Measurements from ENCODE around the gene IL31RA.
"Not testable (repeated sequence)": the region's sequence is repeated elsewhere in the genome, so short reads cannot be mapped to it uniquely, and the experiment has no call there.

IL31RA gene

DNA sequence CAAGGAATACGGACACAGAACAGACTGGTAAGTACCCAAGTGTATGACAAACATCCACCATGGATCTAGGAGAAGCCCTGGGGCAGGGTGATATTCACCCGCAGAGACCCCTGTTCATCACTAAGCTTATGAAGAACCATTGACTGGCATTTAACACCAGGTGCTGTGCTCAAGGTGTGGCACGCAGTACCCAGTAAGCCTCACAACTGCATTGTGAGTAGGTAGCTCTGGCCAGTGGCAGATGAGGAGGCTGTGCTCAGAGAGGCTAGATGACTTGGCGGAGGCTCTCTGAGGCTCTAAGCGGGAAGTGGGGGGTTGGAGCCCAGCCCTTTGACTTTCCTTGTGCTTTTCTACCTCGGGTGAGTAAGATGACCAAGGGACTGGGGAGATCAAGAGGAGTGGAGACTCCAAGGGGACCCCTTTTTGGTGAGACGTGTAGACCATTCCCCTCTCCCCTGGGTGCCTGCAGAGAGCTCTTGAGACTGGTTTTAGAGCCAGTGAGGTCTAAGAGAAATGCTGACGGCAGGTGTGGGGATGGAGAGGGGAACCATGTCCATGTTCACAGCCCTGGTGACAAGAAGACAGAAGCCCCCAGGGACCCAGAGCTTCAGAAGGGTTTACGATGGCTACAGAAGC, 72.8 kb downstream of the IL31RA start:
- no peak for DNase-seq (ENCODE audit: low read depth in 2 of 2, low spot score in 1 of 2)

DNA sequence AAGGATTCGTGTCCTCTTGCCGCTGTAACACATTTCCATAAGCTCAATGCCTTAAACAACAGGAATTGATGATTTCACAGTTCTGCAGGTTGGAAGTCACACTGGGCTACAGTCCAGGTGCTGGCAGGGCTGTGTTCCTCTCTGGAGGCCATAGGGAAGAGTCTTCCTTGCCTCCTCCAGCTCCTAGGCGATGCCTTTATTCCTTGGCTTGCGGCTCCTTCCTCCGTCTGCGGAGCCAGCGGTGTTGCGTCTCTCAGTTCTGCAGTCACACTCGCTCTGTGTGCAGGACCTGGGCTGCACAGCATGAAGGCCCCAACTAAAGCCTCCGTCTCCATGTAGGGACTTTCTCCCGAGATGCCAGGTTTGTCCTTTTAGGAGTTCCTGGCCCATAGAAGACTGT, 73.6 kb downstream of the IL31RA start:
- DNase-seq (ENCODE audit: low read depth in 2 of 2, low spot score in 1 of 2) = no peak

DNA sequence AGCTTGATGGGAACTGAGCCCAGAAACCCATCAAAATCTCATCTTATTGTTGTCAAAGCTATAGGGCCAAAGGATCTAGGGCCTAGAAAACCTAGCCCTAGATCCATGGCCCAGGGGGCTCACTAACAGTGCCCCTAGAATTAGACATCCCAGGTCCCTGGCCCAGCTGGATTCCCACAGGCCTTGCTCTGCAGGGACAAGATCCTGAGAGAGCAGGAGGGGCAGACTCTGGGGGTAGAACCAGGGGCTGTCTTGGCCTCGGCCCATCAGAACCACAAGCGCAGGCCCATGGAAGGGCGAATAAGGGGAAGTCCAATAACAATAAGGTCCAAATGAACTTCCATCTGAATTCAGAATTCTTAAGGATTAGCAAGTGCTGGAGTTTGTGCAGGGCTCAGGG, 74.0 kb downstream of the IL31RA start:
- no peak for DNase-seq (ENCODE audit: low read depth in 2 of 2, low spot score in 1 of 2)

DNA sequence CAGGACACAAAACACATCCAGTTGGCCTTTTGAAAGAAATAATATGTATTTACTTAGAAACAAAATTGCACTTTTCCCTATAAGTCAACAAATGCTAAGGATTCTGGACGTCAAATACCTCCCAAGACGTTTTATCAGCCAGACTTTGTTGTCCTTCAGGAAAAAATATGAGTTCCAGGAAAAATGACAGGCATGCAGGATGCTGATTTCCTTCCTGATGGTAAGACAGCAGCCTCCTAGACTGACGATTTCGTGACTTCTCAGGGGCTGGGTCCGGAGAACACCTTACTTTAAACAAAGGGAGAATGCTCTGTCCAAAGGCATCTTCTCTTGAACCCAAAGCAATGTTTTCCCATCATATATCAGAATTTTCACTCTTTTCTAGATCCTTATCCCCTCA, 74.6 kb downstream of the IL31RA start:
- no peak for DNase-seq (ENCODE audit: low read depth in 2 of 2, low spot score in 1 of 2)

DNA sequence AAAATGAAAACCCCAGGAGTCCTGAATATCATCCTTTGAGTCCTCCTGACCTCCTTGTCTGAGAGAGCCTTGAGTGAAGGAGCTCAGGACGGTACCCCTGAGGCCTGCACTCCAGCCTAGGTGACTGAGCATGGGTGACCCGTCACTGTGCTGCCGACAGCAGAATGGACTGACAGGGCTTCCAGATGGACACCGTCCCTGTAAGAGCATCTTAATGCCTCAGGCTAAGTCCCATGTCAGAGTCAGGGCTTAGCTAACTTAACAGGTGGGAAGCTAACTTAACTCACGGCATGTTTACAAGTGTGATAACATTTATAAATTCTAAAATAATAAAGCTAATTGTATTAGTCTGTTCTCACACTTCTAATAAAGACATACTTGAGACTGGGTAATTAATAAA, 75.3 kb downstream of the IL31RA start:
- DNase-seq (ENCODE audit: low read depth in 2 of 2, low spot score in 1 of 2) = no peak

DNA sequence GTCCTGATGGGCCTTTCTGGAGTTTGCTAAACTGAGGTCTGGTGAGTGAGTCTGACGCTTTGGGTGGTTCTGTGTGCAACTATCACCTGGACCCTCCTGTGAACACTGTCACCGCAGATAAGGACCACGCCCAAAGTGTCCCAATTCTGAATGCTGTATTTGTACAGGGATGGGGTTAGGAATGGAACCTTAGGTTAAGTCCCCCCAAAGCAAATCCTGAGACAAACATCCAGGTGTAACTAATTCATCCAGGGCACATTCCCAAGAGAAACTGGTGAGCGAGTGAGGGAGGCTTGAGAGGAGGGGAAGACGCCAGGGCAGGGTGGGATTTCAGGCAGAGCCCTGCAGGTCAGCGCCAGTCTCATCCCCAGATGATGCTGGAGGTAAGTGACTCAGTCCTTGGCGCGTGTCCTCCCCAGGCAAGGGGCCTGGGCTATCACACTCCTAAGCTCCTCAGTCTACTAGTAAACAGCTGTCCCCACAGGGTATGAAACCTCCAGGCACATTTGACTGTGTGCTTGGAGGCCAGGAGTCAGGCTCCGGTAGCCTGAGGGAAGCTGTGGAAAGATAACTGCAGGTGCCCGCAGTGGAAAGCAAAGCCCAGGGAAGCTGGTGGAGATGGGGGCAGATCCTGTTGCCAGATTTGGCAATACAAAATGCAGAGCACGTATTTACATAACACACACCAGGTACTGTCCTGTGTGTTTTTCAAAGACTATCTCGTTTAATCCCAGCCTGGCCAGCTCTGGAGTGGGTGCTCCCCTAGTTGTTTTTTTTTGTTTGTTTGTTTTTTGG, 76.9 kb downstream of the IL31RA start:
- DNase-seq (ENCODE audit: low read depth in 2 of 2, low spot score in 1 of 2) = no peak

DNA sequence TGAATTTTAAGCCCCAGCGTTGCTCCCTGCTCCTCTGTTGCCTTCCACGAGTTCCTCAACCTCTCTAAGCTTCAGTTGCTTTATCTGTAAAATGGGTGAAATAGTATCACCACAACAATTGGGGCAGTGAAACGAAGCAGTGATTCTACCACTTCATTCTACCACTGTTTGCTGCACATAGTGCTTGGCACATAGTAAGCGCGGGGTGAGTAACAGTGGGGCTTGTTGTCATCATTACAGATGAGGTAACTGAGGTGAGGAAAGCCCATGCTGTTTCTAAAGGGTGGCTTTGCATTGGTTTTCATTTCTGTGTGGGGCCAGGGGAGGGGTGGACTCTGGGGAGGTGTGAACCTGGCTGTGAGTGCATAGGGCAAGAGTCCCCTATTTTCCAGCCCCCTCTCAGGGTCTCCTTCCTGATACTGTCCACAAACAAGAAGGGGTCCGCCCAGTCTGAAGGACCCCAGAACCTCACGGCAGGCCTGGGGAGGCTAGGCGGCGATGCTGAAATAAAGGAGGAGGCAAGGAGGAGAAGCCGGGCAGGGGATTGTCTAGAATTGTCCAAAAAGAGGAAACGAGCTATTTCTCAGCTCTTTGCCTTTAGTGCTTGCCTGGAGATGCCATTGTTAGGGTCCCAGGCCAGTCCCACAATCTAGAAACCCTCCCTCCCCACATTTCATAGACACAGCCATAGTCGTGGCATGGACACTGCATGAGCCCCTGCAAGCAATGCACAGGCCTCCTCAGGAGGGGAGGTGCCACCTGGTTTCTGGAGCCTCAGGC, 78.1 kb downstream of the IL31RA start:
- DNase-seq (ENCODE audit: low read depth in 2 of 2, low spot score in 1 of 2) = no peak

DNA sequence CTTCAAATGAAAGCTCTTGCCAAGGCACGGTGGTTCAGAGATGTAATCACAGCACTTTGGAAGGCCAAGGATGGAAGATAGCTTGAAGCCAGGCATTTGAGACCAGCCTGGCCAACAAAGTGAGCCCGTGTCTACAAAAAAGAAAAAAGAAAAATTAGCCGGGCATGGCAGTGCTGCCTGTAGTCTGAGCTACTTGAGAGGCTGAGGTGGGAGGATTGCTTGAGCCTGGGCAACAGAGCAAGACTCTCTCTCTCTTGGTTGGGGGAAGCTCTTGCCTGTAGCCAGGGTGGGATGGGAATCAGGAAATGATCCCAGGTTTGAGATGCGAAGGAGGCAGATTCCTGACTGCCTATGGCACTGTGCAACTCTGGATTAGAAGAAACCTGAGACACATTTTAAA, 81.5 kb downstream of the IL31RA start:
- DNase-seq (ENCODE audit: low read depth in 2 of 2, low spot score in 1 of 2) = no peak

DNA sequence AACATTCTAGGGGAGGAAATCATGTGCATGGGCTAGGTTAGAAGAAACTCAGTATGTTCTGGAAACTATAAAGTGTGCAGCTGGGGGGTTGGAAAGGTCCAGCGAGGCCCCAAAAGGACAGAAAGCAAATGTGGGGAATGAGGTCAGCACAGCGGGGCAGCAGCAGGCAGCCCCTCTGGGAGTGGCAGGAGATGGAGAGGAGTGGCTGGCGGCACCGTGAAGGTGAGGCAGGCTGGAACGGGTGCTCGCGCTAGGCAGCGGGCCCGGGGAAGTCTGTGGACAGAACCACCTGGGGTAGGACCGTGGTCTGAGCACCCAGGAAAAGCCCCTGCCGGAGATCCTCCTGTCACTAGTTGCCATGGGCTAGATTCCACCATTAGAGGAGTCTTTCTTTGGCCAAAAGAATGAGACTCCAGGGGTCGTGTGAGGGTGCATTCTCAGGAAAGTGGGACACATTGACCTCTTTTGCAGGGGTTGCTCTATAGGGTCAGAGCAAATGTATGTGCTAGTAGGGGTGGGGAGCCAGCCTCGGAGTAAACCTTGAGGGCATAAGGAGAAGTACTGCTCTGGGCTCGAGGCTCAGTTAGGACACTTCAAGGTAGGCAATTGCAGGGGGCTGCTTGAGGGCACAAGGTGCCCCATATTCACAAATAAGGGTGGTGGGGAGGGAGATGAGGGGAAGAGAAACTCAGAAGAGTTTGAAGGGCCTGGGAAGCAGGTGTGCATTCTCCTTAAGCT, 82.4 kb downstream of the IL31RA start:
- no peak for DNase-seq (ENCODE audit: low read depth in 2 of 2, low spot score in 1 of 2)

DNA sequence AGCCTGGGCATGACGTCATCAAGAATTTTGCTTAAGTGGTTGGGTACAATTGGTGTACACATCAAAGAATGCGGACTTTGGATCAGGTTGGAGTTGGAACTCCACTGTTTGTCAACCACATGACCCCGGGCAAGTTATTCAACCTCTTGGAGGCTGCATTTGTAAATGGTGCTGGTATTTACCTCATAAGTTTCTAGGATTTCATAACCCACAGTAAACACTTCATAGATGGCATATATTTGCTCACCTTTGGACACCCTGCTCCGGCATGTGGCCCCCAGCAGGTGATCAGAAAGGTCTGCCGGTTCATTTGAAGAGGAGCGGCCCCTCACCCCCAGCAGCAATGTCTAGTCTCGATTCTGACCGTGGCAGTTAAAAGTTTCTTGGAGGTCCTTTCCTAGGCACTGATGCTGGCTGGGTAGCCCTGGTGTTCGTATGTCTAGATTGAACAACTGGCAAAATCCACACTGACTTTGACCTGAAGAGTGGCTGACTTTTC, 83.0 kb downstream of the IL31RA start:
- DNase-seq (ENCODE audit: low read depth in 2 of 2, low spot score in 1 of 2) = no peak

DNA sequence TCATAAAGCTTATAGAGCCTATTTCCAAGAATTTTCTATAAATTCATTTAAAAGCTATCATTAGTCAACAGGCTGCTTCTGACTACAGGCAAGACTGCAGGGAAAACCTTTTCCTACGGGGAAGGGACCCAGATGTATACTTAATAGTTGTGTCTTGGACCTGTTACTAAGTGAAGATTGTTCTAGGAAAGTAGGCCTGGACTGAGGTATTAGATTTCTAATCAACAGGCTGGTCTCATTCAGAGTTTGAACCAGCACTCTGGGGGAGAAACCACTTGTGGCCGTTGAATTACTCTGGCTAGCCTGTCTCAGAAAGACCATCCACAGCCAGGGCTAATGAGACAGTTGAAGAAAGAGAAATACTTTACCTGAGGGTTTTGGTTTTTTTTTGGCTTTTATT, 83.6 kb downstream of the IL31RA start:
- DNase-seq (ENCODE audit: low read depth in 2 of 2, low spot score in 1 of 2) = no peak

DNA sequence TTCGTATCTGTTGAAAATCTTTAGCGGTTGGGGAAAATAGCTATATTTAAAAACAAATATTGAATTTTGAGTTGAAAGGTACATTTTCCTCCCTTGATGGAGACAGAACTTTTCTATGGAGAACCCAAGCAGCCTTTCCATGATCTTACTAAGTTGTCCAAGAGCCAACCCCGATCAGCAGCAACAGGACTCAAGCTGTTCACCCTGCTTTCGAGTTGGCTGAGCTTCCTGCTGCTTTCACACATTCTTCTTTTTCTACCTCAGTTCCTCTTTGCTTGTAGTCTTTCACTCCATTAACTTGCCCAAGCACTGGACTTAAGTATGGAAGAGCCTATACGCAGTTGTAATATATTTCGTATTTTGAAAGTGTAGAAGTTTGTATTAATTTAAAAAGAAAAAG, 84.2 kb downstream of the IL31RA start:
- no peak for DNase-seq (ENCODE audit: low read depth in 2 of 2, low spot score in 1 of 2)

DNA sequence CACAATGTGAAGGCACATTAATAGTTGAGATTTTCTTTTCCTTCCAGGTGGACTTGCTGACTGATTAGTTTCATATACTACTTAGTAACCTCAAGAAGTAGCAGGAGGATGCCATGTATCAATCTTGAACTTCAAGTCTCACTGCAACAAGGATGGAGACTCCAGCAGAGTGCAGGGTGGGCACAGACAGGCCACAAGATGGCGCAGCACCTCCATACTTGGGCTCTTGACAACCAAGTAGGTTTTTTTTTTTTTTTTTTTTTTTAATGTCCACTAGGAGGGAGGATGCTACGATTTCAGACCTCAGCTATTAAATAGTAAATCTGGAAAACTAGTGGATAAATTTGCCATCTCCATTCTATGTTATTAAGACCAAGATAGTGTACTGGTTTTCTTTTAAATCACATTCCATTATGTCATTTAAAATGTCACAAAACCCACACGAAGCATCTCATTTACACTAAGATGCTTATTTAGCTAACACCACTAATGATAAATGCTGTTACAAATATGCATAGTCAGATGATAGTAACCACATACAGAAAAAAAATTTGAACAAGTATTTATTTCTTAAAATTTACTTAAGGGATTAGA, 85.0 kb downstream of the IL31RA start:
- DNase-seq (ENCODE audit: low read depth in 2 of 2, low spot score in 1 of 2) = peak; percentile 35 to 52

DNA sequence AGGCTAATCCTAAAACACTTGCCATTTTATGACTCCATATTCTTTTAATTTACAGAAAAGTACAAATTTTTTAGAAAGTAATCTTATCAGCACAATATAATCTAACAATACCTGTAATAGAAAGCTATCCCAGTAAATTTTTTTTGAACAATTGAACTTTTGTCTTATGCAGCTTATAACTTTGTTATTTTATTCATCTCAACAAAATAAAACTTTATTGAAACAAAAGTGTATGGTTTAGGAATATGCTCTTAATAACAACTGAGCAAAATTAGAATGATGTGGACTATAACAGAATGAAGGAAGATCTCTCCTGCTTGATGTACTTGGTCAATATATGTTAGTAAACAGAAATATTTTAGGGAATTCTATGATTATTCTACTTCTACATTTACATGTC, 86.4 kb downstream of the IL31RA start:
- not testable (repeated sequence) for DNase-seq (ENCODE audit: low read depth in 2 of 2, low spot score in 1 of 2)

DNA sequence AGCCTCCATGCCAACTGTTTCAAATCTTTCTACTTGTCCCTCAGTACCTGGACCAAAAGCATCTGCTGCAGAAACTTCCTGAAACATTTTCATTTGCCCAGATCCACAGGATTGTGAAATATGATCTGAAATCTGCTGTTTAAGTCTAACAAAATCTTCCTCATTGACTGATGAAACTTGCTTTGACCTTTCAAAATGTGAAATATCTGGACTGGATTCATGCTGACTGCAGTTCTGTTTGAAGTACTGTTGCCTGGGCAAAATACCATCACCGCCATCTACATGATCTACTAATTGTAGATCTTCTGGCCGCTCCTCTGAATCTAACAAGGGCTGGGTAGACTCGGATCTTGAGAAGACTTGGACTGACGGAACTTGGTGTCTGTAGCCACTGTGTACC, 90.0 kb downstream of the IL31RA start:
- not testable (repeated sequence) for DNase-seq (ENCODE audit: low read depth in 2 of 2, low spot score in 1 of 2)

DNA sequence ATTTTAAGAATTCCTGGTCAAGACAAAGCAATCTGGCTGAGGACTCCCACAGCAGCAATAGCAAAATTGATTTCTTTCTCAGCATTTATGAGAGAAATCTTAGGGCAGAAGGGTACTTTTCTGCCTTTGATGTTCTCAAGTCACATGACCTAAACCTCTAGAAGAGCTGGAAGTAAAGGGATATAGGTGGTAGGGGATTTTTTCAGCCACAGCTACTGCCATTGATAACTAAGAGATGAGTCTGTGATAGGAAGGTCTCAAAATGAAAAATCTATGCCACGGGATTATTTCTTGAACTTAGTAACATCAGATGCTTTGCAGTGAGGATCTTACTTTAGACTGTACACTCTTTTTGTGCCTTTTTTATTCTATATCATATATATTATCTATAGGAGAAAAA, 108.1 kb downstream of the IL31RA start:
- no peak for DNase-seq (ENCODE audit: low read depth in 2 of 2, low spot score in 1 of 2)

DNA sequence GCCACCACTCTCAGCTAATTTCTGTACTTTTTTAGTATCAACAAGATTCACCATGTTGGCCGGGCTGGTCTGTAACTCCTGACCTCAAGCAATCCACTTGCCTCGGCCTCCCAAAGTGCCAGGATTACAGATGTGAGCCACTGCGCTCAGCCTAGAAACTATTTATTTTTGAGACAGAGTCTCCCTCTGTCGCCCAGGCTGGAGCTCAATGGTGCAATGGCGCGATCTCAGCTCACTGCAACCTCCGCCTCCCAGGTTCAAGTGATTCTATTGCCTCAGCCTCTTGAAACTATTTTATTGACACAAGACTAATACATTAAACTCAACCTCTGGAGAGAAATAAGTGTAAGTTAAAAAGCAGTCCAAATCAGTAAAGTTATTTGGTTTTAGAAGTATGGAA, 109.6 kb downstream of the IL31RA start:
- DNase-seq (ENCODE audit: low read depth in 2 of 2, low spot score in 1 of 2) = no peak

DNA sequence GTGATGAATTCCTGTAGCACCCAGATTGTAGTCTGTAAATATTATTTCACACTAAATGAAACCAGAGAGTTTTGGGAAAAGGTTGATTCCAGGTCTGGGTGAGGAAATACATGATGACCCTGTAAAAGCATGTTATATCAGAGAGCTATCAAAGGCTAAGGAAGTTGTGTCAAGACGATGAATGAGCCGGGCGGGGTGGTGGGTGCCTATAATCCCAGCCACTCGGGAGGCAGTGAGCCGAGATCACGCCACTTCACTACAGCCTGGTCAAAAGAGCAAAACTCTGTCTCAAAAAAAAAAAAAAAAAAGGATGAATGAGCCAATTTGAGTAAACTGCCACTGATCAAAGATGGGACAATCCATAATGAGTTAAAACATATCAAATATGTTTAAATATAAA, 114.4 kb downstream of the IL31RA start:
- DNase-seq (ENCODE audit: low read depth in 2 of 2, low spot score in 1 of 2) = no peak

DNA sequence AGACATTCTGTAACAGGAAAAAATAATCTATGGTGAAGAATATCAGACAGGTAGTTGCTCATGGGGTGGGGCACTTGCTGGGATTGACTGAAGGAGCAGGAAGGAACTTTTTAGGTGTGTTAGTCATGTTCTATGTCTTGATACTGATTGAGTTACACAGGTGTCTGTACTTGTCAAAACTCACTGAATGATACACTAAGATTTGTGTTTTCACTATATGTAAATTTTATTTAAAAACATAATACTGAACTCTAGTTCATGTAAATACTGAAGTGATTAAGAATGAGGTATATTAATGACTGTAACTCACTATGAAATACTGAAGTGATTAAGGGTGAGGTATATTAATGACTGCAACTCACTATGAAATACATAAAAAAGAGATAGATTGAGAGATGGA, 115.1 kb downstream of the IL31RA start:
- no peak for DNase-seq (ENCODE audit: low read depth in 2 of 2, low spot score in 1 of 2)

DNA sequence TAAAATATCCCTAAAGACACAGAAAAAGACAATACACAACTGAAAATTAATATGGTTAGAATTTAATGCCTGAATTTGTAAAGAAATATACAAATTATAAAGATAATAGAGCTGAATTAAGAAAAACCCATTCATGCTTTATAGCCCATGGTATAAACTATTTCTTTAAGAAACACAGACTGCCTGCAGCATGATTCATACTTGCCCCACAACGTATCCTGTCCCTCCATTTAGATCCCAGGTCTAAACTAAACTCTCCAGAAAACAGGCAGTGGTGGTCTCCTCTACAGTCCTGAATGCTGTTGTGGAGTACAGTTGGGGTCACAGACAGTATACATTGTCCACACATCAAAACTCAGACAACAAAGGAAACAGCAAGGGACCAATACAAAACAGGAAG, 118.8 kb downstream of the IL31RA start:
- no peak for DNase-seq (ENCODE audit: low read depth in 2 of 2, low spot score in 1 of 2)
